ENCODE data around the gene RASSF7. TPM values are rescaled to one million over a fixed set of nuclear protein-coding genes. Genes with fewer than 3 reads are reported as not detected.

Gene RASSF7
- total RNA-seq, 1 donor from 2014 or later: 12.8 TPM

- DNase-seq (ENCODE audit: low spot score): no peak
- Histone ChIP-seq H3K27ac (no peak overlapping the region), H3K4me3 (no peak overlapping the region), H3F3A (ENCODE audit: low read depth) (peaks cover 20% of the 10 kb centered on the region), H3K9me3 (ENCODE audit: low read depth) (no peaks in the 10 kb centered on the region), H2AFZ (replicated peaks) (no peak overlapping the region), H4K20me1 (ENCODE audit: low read depth) (peaks cover 11% of the 10 kb centered on the region), H3K9ac (no peak overlapping the region), H3K79me2 (ENCODE audit: low read depth) (no peaks in the 10 kb centered on the region), H3K36me3 (no peaks in the 10 kb centered on the region), H3K4me2 (no peak overlapping the region), H3K27me3 (peaks cover 41% of the 10 kb centered on the region), H3K4me1 (peaks cover 7% of the 10 kb centered on the region)
- peaks cover 2% of the 10 kb centered on the region for H3K9me3 Mint-ChIP-seq
- H3K4me1 Mint-ChIP-seq: peaks cover 10% of the 10 kb centered on the region
- no peaks in the 10 kb centered on the region for H3K36me3 Mint-ChIP-seq
- TF ChIP-seq, protein P1, sequence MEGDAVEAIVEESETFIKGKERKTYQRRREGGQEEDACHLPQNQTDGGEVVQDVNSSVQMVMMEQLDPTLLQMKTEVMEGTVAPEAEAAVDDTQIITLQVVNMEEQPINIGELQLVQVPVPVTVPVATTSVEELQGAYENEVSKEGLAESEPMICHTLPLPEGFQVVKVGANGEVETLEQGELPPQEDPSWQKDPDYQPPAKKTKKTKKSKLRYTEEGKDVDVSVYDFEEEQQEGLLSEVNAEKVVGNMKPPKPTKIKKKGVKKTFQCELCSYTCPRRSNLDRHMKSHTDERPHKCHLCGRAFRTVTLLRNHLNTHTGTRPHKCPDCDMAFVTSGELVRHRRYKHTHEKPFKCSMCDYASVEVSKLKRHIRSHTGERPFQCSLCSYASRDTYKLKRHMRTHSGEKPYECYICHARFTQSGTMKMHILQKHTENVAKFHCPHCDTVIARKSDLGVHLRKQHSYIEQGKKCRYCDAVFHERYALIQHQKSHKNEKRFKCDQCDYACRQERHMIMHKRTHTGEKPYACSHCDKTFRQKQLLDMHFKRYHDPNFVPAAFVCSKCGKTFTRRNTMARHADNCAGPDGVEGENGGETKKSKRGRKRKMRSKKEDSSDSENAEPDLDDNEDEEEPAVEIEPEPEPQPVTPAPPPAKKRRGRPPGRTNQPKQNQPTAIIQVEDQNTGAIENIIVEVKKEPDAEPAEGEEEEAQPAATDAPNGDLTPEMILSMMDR (IDR thresholded peaks at IDR 0.05): no peak
- TF ChIP-seq EZH2phosphoT487 (IDR thresholded peaks at IDR 0.05) (no peak), EZH2 (IDR thresholded peaks at IDR 0.05) (no peak)
- peak overlapping the region; percentile 50 for H3K27ac Mint-ChIP-seq
- no peak overlapping the region for H3K4me3 Mint-ChIP-seq
- peaks cover 13% of the 10 kb centered on the region for H3K27me3 Mint-ChIP-seq (ENCODE audit: insufficient read depth, low read depth)
Observed at GRCh38 chr11:553083-553987, 7.4 kb upstream of the RASSF7 start.

DNA sequence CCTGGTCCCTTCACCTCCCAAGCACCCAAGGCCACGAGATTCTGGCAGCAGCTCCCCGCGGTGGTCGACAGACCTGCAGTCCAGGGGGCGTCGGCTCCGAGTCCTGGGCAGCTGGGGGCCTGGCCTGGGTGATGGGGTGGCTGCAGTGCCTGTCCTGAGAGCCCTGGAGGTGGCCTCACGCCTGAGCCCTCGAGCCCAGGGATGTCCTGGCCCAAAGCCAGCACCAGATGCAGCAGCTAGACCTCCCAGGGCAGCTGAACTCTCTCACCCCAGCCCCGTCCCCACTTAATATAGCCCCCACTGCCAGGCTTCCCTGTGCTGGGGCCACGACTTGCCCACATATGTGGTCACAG, 6.8 kb upstream of the RASSF7 start:
- Histone ChIP-seq H3K36me3 (no peaks in the 10 kb centered on the region), H3K79me2 (ENCODE audit: low read depth) (no peaks in the 10 kb centered on the region), H3K4me2 (no peak overlapping the region), H3K4me1 (peaks cover 7% of the 10 kb centered on the region), H3K9ac (no peak overlapping the region), H3K27ac (no peak overlapping the region), H3F3A (ENCODE audit: low read depth) (peaks cover 20% of the 10 kb centered on the region), H3K4me3 (no peak overlapping the region), H4K20me1 (ENCODE audit: low read depth) (peaks cover 11% of the 10 kb centered on the region), H3K9me3 (ENCODE audit: low read depth) (no peaks in the 10 kb centered on the region), H2AFZ (replicated peaks) (no peak overlapping the region), H3K27me3 (peaks cover 47% of the 10 kb centered on the region)
- H3K27ac Mint-ChIP-seq: no peak overlapping the region
- no peak overlapping the region for H3K4me3 Mint-ChIP-seq
- H3K4me1 Mint-ChIP-seq: peaks cover 6% of the 10 kb centered on the region
- TF ChIP-seq EZH2 (IDR thresholded peaks at IDR 0.05) (no peak), EZH2phosphoT487 (IDR thresholded peaks at IDR 0.05) (no peak)
- TF ChIP-seq, protein P1 (IDR thresholded peaks at IDR 0.05): no peak
- no peaks in the 10 kb centered on the region for H3K36me3 Mint-ChIP-seq
- no peak for DNase-seq (ENCODE audit: low spot score)
- H3K27me3 Mint-ChIP-seq (ENCODE audit: insufficient read depth, low read depth): peaks cover 13% of the 10 kb centered on the region
- H3K9me3 Mint-ChIP-seq: peaks cover 2% of the 10 kb centered on the region

DNA sequence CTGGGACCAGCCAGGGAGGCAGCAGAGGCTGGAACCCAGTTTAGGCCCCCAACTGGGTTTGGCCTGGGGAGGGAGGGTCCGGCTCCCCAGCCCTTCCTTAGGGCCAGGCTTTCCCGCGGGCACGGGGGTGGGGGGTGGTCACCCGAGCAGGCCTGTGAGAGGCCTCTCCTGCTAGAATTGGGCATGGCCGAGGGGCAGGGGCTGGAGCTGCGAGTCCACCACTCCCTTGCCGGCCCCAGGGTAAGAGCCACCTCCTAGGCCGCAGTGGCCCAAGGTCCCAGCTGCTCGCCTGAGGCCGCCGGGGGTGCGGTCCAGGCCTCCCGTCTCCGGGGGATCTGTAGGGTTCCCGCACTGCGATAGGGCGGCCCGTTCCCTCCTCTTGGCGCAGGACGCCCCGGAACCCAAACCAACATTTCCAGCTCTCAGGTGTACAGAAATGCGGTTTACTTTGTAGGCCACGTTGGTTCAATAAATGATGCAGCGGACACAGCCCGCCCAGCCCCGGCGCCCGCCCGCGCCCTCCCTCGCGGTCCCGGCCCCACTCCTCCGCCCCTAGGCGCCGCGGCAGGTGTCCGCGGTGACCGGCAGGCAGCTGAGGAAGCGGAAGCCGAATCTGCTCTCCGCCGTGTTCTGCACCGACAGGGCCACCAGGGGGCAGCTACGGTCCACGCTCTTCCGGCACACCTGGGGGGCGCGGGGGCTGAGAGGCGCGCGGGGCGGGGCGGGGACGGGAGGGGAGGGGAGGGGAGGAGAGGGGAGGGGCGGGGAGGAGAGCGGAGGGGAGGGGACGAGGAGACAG, 6.1 kb upstream of the RASSF7 start:
- peak overlapping the region; percentile 100 for H3K4me2 ChIP-seq
- peaks cover 24% of the 10 kb centered on the region for H3F3A ChIP-seq (ENCODE audit: low read depth)
- no peak overlapping the region for H2AFZ ChIP-seq (replicated peaks)
- peaks cover 13% of the 10 kb centered on the region for H3K27me3 Mint-ChIP-seq (ENCODE audit: insufficient read depth, low read depth)
- peaks cover 47% of the 10 kb centered on the region for H3K27me3 ChIP-seq
- no peak overlapping the region for H3K27ac Mint-ChIP-seq
- peaks cover 11% of the 10 kb centered on the region for H4K20me1 ChIP-seq (ENCODE audit: low read depth)
- peaks cover 7% of the 10 kb centered on the region for H3K4me1 ChIP-seq
- peaks cover 2% of the 10 kb centered on the region for H3K9me3 Mint-ChIP-seq
- H3K36me3 ChIP-seq: no peaks in the 10 kb centered on the region
- no peak overlapping the region for H3K27ac ChIP-seq
- H3K9ac ChIP-seq: no peak overlapping the region
- peak overlapping the region; percentile 77 for H3K4me3 Mint-ChIP-seq
- TF ChIP-seq EZH2 (IDR thresholded peaks at IDR 0.05): no peak
- TF ChIP-seq, protein P1 (IDR thresholded peaks at IDR 0.05): peak; percentile 64
- H3K79me2 ChIP-seq (ENCODE audit: low read depth): no peaks in the 10 kb centered on the region
- H3K9me3 ChIP-seq (ENCODE audit: low read depth): no peaks in the 10 kb centered on the region
- peak; percentile 95 for DNase-seq (ENCODE audit: low spot score)
- no peaks in the 10 kb centered on the region for H3K36me3 Mint-ChIP-seq
- peak overlapping the region; percentile 83 for H3K4me3 ChIP-seq
- peaks cover 6% of the 10 kb centered on the region for H3K4me1 Mint-ChIP-seq
